ENCODE measurements around the gene CTNNAL1.

DNA sequence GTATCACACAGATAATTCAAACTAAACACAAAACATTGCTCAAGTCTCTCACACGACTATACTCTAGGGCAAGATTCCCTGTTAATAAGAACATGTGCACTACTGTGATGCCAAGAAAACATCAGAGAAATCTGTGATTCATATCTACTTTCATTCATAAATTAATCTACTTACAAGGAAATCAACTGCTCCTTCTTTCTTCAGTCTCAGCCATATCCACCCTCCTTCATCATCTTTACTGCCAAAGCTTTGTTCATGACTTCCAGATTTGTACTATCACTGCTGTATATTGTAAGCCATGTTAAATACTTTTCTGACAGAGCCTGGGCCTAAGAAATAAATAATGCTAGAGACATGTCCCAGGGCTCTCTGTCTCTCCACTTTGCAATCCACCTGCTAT is 35.1 kb downstream of the CTNNAL1 start:
- TF ChIP-seq CTCF (IDR thresholded peaks at IDR 0.05) (no peak), POLR2A (IDR thresholded peaks at IDR 0.05) (no peak)

Data from right lobe of liver (tissue), 4 donors.